ENCODE measurements around the gene CD46. TPM values are rescaled to one million over a fixed set of nuclear protein-coding genes. Genes with fewer than 3 reads are reported as not detected.

CD46 gene
- total and polyA plus RNA-seq, 10 donors, result 63.4 to 218 (median 185) TPM

- H3K4me1 ChIP-seq, result no peaks in the 10 kb centered on the region
- no peak overlapping the region for H3K4me3 ChIP-seq
- 84 to 96% (median 94%) methylated on average over 2 of the region's 2 CpGs for WGBS, 5 donors
- TF ChIP-seq POLR2A (IDR thresholded peaks at IDR 0.05) (no peak), POLR2AphosphoS5 (IDR thresholded peaks at IDR 0.05) (no peak)
- TF ChIP-seq, protein P1, sequence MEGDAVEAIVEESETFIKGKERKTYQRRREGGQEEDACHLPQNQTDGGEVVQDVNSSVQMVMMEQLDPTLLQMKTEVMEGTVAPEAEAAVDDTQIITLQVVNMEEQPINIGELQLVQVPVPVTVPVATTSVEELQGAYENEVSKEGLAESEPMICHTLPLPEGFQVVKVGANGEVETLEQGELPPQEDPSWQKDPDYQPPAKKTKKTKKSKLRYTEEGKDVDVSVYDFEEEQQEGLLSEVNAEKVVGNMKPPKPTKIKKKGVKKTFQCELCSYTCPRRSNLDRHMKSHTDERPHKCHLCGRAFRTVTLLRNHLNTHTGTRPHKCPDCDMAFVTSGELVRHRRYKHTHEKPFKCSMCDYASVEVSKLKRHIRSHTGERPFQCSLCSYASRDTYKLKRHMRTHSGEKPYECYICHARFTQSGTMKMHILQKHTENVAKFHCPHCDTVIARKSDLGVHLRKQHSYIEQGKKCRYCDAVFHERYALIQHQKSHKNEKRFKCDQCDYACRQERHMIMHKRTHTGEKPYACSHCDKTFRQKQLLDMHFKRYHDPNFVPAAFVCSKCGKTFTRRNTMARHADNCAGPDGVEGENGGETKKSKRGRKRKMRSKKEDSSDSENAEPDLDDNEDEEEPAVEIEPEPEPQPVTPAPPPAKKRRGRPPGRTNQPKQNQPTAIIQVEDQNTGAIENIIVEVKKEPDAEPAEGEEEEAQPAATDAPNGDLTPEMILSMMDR (IDR thresholded peaks at IDR 0.05 in 8 of 11, conservative IDR thresholded peaks at IDR 0.05 in 3 of 11), result no peak
- no peaks in the 10 kb centered on the region for H3K27me3 ChIP-seq (replicated peaks in 1 of 7)
- no peaks in the 10 kb centered on the region for H3K9me3 ChIP-seq
- H3K27ac ChIP-seq, result no peak overlapping the region
- DNase-seq, result no peak
- no peaks in the 10 kb centered on the region for H3K36me3 ChIP-seq
- intact Hi-C loops (cut with DNase I; ENCODE audit: low total_unique reads), result no loop called here
These were observed 11.6 kb upstream of the CD46 start for GRCh38 chr1:207740207-207740606.

GRCh38 chr1:207742850-207743555 lies 8.9 kb upstream of the CD46 start:
- H3K4me1 ChIP-seq, result no peaks in the 10 kb centered on the region
- TF ChIP-seq, protein P1 (IDR thresholded peaks at IDR 0.05 in 8 of 11, conservative IDR thresholded peaks at IDR 0.05 in 3 of 11), result no peak
- no peak for TF ChIP-seq POLR2A (IDR thresholded peaks at IDR 0.05)
- no peak for TF ChIP-seq POLR2AphosphoS5 (IDR thresholded peaks at IDR 0.05)
- no peaks in the 10 kb centered on the region for H3K27me3 ChIP-seq (replicated peaks in 1 of 7)
- no peaks in the 10 kb centered on the region for H3K9me3 ChIP-seq
- intact Hi-C loops (cut with DNase I; ENCODE audit: low total_unique reads), result no loop called here
- DNase-seq, result no peak
- no peaks in the 10 kb centered on the region for H3K36me3 ChIP-seq
- H3K27ac ChIP-seq, result no peak overlapping the region
- WGBS, 5 donors, result 79 to 91% (median 80%) methylated on average over 3 of the region's 3 CpGs
- no peak overlapping the region for H3K4me3 ChIP-seq

GRCh38 chr1:207744000-207744534 lies 7.8 kb upstream of the CD46 start:
- H3K4me3 ChIP-seq, result no peak overlapping the region
- H3K9me3 ChIP-seq, result no peaks in the 10 kb centered on the region
- TF ChIP-seq POLR2AphosphoS5 (IDR thresholded peaks at IDR 0.05) (no peak), POLR2A (IDR thresholded peaks at IDR 0.05) (no peak)
- TF ChIP-seq, protein P1 (IDR thresholded peaks at IDR 0.05 in 8 of 11, conservative IDR thresholded peaks at IDR 0.05 in 3 of 11), result no peak
- intact Hi-C loops (cut with DNase I; ENCODE audit: low total_unique reads), result no loop called here
- no peak for DNase-seq
- H3K4me1 ChIP-seq, result peaks cover 0 to 6% (median 2%) of the 10 kb centered on the region in 6 donors
- no peaks in the 10 kb centered on the region for H3K27me3 ChIP-seq (replicated peaks in 1 of 7)
- 82 to 95% (median 91%) methylated on average over 4 of the region's 4 CpGs for WGBS, 5 donors
- H3K27ac ChIP-seq, result no peak overlapping the region
- no peaks in the 10 kb centered on the region for H3K36me3 ChIP-seq

DNA sequence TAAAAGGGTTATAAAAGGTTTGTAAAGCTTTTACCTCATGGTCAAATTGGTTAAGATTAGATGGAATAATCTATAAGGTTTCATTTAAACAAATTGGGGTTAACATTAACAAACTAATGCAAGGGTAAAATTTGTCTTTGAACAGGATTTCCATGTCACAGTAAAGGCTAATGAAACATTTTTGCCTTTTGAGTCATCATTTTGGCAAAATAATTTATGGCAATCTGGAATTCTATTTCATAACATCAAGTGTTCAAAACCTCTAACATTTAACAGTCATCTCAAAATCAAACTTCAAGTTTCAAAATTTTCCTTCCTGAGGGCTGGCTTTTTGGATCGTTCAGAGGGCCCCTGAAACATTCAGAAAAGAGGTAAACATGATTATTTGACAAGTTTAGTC lies 6.6 kb upstream of the CD46 start:
- H3K4me1 ChIP-seq, result peaks cover 0 to 17% (median 10%) of the 10 kb centered on the region in 6 donors
- intact Hi-C loops (cut with DNase I; ENCODE audit: low total_unique reads), result no loop called here
- H3K36me3 ChIP-seq, result no peaks in the 10 kb centered on the region
- no peak for DNase-seq
- H3K9me3 ChIP-seq, result no peaks in the 10 kb centered on the region
- H3K27me3 ChIP-seq (replicated peaks in 1 of 7), result no peaks in the 10 kb centered on the region
- 32 to 84% (median 41%) methylated on average over 1 of the region's 1 CpG for WGBS, 5 donors
- no peak overlapping the region for H3K27ac ChIP-seq
- TF ChIP-seq POLR2A (IDR thresholded peaks at IDR 0.05), result no peak
- TF ChIP-seq POLR2AphosphoS5 (IDR thresholded peaks at IDR 0.05), result no peak
- TF ChIP-seq, protein P1 (IDR thresholded peaks at IDR 0.05 in 8 of 11, conservative IDR thresholded peaks at IDR 0.05 in 3 of 11), result no peak
- no peak overlapping the region for H3K4me3 ChIP-seq
